Suprapubic skin (tissue), 4 donors: ENCODE data around the gene TRIM24. TPM values are rescaled to one million over a fixed set of nuclear protein-coding genes. Genes with fewer than 3 reads are reported as not detected.
"Not testable (repeated sequence)": the region's sequence is repeated elsewhere in the genome, so short reads cannot be mapped to it uniquely, and the experiment has no call there.

Experiments used
- DNase-seq, 2 donors: peaks; one replicate each; pipeline ENCODE4 v3.0.0-alpha.2; 2019; ENCODE audit warnings: low spot score in 2 of 2
- H3K27ac ChIP-seq: fragments of 200-600 bp; sonication (generic); one replicate; pipeline ENCODE4 v1.5.1; 2019
- H3K27me3 ChIP-seq: fragments of 200-600 bp; sonication (generic); one replicate; pipeline ENCODE4 v1.5.1; 2019
- H3K36me3 ChIP-seq: fragments of 200-600 bp; sonication (generic); one replicate; pipeline ENCODE4 v1.5.1; 2019
- H3K4me1 ChIP-seq: fragments of 200-600 bp; sonication (generic); one replicate; pipeline ENCODE4 v1.5.1; 2019
- H3K4me3 ChIP-seq: fragments of 200-600 bp; sonication (generic); one replicate; pipeline ENCODE4 v1.5.1; 2019; ENCODE audit warnings: mild to moderate bottlenecking
- H3K9me3 ChIP-seq: fragments of 200-600 bp; sonication (generic); one replicate; pipeline ENCODE4 v1.5.1; 2019
- EP300 ChIP-seq: sonication (generic); formaldehyde crosslinking; IDR thresholded peaks from one replicate; pipeline ENCODE4 v1.6.1; 2017; ENCODE audit warnings: antibody characterized with exemption
- POLR2A ChIP-seq, 2 donors: fragments of 450-650 bp; IDR thresholded peaks; one replicate each; pipeline ENCODE4 v1.6.1; 2017; ENCODE audit warnings: antibody characterized with exemption in 2 of 2, mild to moderate bottlenecking in 2 of 2, moderate library complexity in 2 of 2
- POLR2AphosphoS5 ChIP-seq, 3 donors: sonication (generic); formaldehyde crosslinking; IDR thresholded peaks; one replicate each; pipeline ENCODE4 v1.6.1; 2017; ENCODE audit warnings: antibody characterized with exemption in 3 of 3
- WGBS: methylation state at CpG from one replicate; pipeline ENCODE4 v1.1.5; 2018; 5-methylcytosine and 5-hydroxymethylcytosine counted together
- total RNA-seq, 4 donors: library from RNA; depleted of rRNA; stranded (reverse); fragments of >200 nt; gene quantifications; one replicate each; pipeline ENCODE4 v1.1.0, GENCODE V29; 2016
- TF ChIP-seq, protein P1 (sequence below), 2 donors: fragments of 200-600 bp in 1 of 2; fragments of 450-650 bp in 1 of 2; sonication (generic) in 1 of 2; IDR thresholded peaks; one replicate each; pipeline ENCODE4 v1.5.1; 2016 to 2019; ENCODE audit warnings: antibody characterized with exemption in 2 of 2, mild to moderate bottlenecking in 1 of 2, moderate library complexity in 1 of 2

Gene TRIM24
- total RNA-seq, 4 donors from 2014 or later = 16.1 to 20.8 (median 17.7) TPM

DNA sequence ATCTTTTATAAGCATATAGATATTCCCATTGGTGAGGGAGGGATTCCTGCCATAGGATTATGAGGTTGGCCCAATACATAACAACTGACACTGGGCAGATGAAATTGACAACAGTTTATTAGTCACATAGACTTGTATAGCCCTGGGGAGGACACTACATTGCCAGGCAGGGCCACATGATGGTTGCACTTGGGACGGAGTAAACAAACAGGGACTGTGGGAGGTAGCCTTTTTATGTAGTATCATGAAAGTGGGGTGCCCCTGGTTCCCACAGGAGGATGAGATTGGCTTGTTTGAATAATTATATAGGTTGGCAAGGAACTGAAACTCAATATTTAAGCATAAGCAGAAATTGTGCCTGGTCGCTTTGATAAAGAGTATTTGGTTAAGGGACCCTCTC, 23.5 kb downstream of the TRIM24 start:
- Histone ChIP-seq H3K27me3 (no peaks in the 10 kb centered on the region), H3K27ac (no peak overlapping the region), H3K9me3 (no peaks in the 10 kb centered on the region), H3K4me1 (no peaks in the 10 kb centered on the region), H3K4me3 (no peak overlapping the region), H3K36me3 (no peaks in the 10 kb centered on the region)
- WGBS = 90% methylated on average over 2 of the region's 2 CpGs
- DNase-seq = no peak
- TF ChIP-seq POLR2AphosphoS5 (IDR thresholded peaks at IDR 0.05) = no peak
- TF ChIP-seq EP300 = no peak
- TF ChIP-seq, protein P1, sequence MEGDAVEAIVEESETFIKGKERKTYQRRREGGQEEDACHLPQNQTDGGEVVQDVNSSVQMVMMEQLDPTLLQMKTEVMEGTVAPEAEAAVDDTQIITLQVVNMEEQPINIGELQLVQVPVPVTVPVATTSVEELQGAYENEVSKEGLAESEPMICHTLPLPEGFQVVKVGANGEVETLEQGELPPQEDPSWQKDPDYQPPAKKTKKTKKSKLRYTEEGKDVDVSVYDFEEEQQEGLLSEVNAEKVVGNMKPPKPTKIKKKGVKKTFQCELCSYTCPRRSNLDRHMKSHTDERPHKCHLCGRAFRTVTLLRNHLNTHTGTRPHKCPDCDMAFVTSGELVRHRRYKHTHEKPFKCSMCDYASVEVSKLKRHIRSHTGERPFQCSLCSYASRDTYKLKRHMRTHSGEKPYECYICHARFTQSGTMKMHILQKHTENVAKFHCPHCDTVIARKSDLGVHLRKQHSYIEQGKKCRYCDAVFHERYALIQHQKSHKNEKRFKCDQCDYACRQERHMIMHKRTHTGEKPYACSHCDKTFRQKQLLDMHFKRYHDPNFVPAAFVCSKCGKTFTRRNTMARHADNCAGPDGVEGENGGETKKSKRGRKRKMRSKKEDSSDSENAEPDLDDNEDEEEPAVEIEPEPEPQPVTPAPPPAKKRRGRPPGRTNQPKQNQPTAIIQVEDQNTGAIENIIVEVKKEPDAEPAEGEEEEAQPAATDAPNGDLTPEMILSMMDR (IDR thresholded peaks at IDR 0.05) = no peak
- no peak for TF ChIP-seq POLR2A (IDR thresholded peaks at IDR 0.05)

GRCh38 chr7:138485508-138485907, 25.4 kb downstream of the TRIM24 start:
- not testable (repeated sequence) for H3K27ac ChIP-seq, H3K4me1 ChIP-seq, H3K27me3 ChIP-seq, H3K4me3 ChIP-seq, H3K9me3 ChIP-seq, DNase-seq, H3K36me3 ChIP-seq
- 94% methylated on average over 1 of the region's 1 CpG for WGBS

- not testable (repeated sequence) for H3K27me3 ChIP-seq, H3K4me3 ChIP-seq, H3K27ac ChIP-seq, H3K36me3 ChIP-seq, DNase-seq, H3K4me1 ChIP-seq, H3K9me3 ChIP-seq
- 97% methylated on average over 6 of the region's 6 CpGs for WGBS
Measured at GRCh38 chr7:138489139-138489538, 29.1 kb downstream of the TRIM24 start.

DNA sequence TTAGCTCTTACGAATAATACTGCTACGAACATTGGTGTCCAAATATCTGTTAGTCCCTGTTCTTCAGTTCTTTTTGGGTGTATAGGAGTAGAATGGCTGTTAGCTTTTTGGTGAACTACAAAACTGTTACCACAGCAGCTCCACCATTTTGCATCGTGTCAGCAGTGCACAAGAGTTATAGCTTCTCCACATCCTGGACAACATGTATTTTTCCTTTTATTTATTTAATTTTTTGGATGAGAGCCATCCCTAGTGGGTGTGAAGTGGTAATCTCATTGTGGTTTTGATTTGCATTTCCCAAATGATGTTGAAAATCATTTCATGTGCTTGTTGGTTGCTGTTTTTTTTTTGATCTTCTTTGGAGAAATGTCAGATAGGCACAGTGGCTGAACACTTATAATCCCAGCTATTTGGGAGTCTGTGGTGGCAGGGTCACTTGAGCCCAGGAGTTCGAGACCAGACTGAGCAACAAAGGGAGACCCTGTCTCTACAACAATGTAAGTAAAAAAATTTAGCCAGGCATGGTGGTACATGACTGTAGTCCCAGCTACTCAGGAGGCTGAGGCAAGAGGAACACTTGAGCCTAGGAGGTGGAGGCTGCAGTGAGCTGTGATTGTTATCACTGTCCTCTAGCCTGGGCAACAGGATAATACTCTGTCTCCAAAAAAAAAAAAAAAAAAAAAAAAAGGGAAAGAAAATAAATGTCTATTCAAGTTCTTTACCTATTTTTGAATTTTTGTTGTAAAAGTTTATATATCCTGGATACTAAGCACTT, 31.7 kb downstream of the TRIM24 start:
- Histone ChIP-seq H3K27me3 (no peaks in the 10 kb centered on the region), H3K4me3 (no peak overlapping the region), H3K4me1 (peaks cover 3% of the 10 kb centered on the region), H3K27ac (no peak overlapping the region), H3K36me3 (no peaks in the 10 kb centered on the region), H3K9me3 (no peaks in the 10 kb centered on the region)
- no peak for DNase-seq
- 71% methylated on average over 4 of the region's 4 CpGs for WGBS
- TF ChIP-seq POLR2A (IDR thresholded peaks at IDR 0.05) = no peak
- TF ChIP-seq, protein P1 (IDR thresholded peaks at IDR 0.05) = no peak
- no peak for TF ChIP-seq EP300
- TF ChIP-seq POLR2AphosphoS5 (IDR thresholded peaks at IDR 0.05) = no peak

- no peak for DNase-seq
- Histone ChIP-seq H3K27ac (no peak overlapping the region), H3K4me1 (peaks cover 3% of the 10 kb centered on the region), H3K4me3 (no peak overlapping the region), H3K36me3 (no peaks in the 10 kb centered on the region), H3K27me3 (no peaks in the 10 kb centered on the region), H3K9me3 (no peaks in the 10 kb centered on the region)
- TF ChIP-seq, protein P1 (IDR thresholded peaks at IDR 0.05) = no peak
- TF ChIP-seq POLR2AphosphoS5 (IDR thresholded peaks at IDR 0.05) = no peak
- no peak for TF ChIP-seq POLR2A (IDR thresholded peaks at IDR 0.05)
- no peak for TF ChIP-seq EP300
- WGBS = 83% methylated on average over 4 of the region's 4 CpGs
Measured at GRCh38 chr7:138492423-138492822, 32.4 kb downstream of the TRIM24 start.

DNA sequence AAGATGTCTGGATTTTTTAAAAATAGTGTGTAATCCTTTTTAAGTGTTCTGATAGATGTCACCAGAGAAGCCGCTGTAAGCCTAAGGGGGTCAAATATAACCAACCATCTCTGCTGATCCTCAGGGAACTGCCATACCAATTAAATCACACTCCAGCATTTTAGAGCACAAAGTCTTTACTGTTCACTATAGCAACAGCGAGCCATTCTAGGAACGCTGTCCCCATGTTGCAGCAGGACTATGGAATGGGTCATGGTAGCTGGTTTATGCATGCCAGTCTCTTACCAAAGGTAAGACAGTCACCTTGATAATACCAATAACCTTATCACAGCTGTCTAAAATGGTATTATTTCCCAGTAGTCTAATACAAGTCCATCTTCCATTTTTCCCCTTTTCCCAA, 33.5 kb downstream of the TRIM24 start:
- no peaks in the 10 kb centered on the region for H3K36me3 ChIP-seq
- no peak overlapping the region for H3K4me3 ChIP-seq
- TF ChIP-seq, protein P1 (IDR thresholded peaks at IDR 0.05) = no peak
- TF ChIP-seq EP300 = no peak
- TF ChIP-seq POLR2A (IDR thresholded peaks at IDR 0.05) = no peak
- TF ChIP-seq POLR2AphosphoS5 (IDR thresholded peaks at IDR 0.05) = no peak
- no peak overlapping the region for H3K27ac ChIP-seq
- DNase-seq = no peak
- no peaks in the 10 kb centered on the region for H3K9me3 ChIP-seq
- H3K4me1 ChIP-seq = peaks cover 3% of the 10 kb centered on the region
- no peaks in the 10 kb centered on the region for H3K27me3 ChIP-seq
- 94% methylated on average over 3 of the region's 3 CpGs for WGBS
